Mesothelial cell of epicardium (in vitro differentiated cells): ENCODE data around the gene CAP2. TPM values are rescaled to one million over a fixed set of nuclear protein-coding genes. Genes with fewer than 3 reads are reported as not detected.

Experiments
- DNase-seq, 2 experiments: peaks; one replicate each; pipeline ENCODE4 v3.0.0; 2021; ENCODE audit warnings: low spot score in 2 of 2; ENCODE audit not compliant: unreplicated experiment in 2 of 2
- H3K27ac Mint-ChIP-seq: 2 replicates; pipeline ENCODE4 v1.8.0; 2021; ENCODE audit warnings: mixed read lengths
- H3K27me3 Mint-ChIP-seq: 2 replicates; pipeline ENCODE4 v1.8.0; 2021; ENCODE audit warnings: low read depth, mixed read lengths
- H3K36me3 Mint-ChIP-seq: 2 replicates; pipeline ENCODE4 v1.8.0; 2021; ENCODE audit warnings: mixed read lengths
- H3K4me1 Mint-ChIP-seq: 2 replicates; pipeline ENCODE4 v1.8.0; 2021; ENCODE audit warnings: mixed read lengths
- H3K4me3 Mint-ChIP-seq: 2 replicates; pipeline ENCODE4 v1.8.0; 2021; ENCODE audit warnings: mild to moderate bottlenecking, moderate library complexity, mixed read lengths
- H3K9me3 Mint-ChIP-seq: 2 replicates; pipeline ENCODE4 v1.8.0; 2021; ENCODE audit warnings: mixed read lengths
- total RNA-seq: library from RNA; stranded (reverse); gene quantifications from 3 replicates; pipeline ENCODE4 v1.2.1, GENCODE V29; 2021
- TF ChIP-seq, protein P1 (sequence below): fragments of 200-600 bp; sonication (generic); IDR thresholded peaks from one replicate; pipeline ENCODE4 v1.5.0; 2021; ENCODE audit warnings: antibody characterized with exemption; ENCODE audit not compliant: unreplicated experiment

CAP2 gene
- total RNA-seq, 1 donor from 2014 or later: 15.0 TPM

- peaks cover 3% of the 10 kb centered on the region for H3K4me1 Mint-ChIP-seq
- H3K36me3 Mint-ChIP-seq: peaks cover 15% of the 10 kb centered on the region
- no peak for DNase-seq
- no peak overlapping the region for H3K27ac Mint-ChIP-seq
- H3K4me3 Mint-ChIP-seq: no peak overlapping the region
- TF ChIP-seq, protein P1, sequence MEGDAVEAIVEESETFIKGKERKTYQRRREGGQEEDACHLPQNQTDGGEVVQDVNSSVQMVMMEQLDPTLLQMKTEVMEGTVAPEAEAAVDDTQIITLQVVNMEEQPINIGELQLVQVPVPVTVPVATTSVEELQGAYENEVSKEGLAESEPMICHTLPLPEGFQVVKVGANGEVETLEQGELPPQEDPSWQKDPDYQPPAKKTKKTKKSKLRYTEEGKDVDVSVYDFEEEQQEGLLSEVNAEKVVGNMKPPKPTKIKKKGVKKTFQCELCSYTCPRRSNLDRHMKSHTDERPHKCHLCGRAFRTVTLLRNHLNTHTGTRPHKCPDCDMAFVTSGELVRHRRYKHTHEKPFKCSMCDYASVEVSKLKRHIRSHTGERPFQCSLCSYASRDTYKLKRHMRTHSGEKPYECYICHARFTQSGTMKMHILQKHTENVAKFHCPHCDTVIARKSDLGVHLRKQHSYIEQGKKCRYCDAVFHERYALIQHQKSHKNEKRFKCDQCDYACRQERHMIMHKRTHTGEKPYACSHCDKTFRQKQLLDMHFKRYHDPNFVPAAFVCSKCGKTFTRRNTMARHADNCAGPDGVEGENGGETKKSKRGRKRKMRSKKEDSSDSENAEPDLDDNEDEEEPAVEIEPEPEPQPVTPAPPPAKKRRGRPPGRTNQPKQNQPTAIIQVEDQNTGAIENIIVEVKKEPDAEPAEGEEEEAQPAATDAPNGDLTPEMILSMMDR: no peak
- H3K9me3 Mint-ChIP-seq: no peaks in the 10 kb centered on the region
- H3K27me3 Mint-ChIP-seq: no peaks in the 10 kb centered on the region
Measured at GRCh38 chr6:17504005-17504404, 110.6 kb downstream of the CAP2 start.

GRCh38 chr6:17505062-17505476, 111.7 kb downstream of the CAP2 start:
- no peaks in the 10 kb centered on the region for H3K27me3 Mint-ChIP-seq
- no peak for DNase-seq
- peaks cover 3% of the 10 kb centered on the region for H3K4me1 Mint-ChIP-seq
- H3K27ac Mint-ChIP-seq: no peak overlapping the region
- TF ChIP-seq, protein P1: no peak
- H3K36me3 Mint-ChIP-seq: peaks cover 19% of the 10 kb centered on the region
- no peak overlapping the region for H3K4me3 Mint-ChIP-seq
- no peaks in the 10 kb centered on the region for H3K9me3 Mint-ChIP-seq

DNA sequence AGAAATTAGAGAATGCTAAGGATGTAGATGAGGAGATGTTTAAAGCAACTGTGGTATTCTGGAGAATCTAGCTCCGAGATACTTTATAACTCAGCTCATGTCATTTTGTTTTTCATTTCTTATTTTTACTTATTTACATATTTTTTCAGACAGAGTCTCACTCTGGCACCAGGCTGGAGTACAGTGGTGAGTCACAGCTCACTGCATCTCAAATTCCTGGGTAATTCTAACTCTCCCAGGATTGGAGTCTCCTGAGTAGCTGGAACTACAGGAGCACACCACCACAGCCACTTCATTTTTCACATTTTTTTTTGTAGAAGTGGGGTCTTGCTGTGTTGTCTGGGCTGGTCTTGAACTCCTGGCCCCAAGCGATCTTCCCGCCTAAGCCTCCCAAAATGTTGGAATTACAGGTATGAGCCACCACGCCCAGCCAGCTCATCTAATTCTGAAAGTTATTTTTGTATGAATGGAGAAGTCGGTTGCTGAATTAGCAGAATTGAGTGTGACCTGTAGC, 112.4 kb downstream of the CAP2 start:
- Mint-ChIP-seq H3K4me3 (no peak overlapping the region), H3K27ac (no peak overlapping the region), H3K4me1 (peaks cover 3% of the 10 kb centered on the region), H3K9me3 (no peaks in the 10 kb centered on the region), H3K36me3 (peaks cover 26% of the 10 kb centered on the region), H3K27me3 (no peaks in the 10 kb centered on the region)
- no peak for DNase-seq
- TF ChIP-seq, protein P1: no peak

DNA sequence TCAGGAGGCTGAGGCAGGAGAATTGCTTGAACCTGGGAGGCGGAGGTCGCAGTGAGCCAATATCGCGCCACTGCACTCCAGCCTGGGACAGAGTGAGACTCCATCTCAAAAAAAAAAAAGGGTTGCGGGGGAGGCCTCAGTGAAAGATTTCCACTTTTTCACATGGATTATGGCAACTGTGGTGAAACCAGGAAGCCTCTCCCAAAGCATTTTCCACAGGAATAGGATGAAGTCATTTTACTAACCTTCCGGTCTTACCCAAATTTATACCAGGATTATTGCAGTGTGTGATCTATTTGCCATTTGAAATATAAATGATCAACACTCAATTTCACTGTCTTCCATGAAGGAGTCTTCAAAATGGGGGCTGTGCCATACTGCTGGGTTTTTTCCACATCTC, 113.1 kb downstream of the CAP2 start:
- Mint-ChIP-seq H3K9me3 (no peaks in the 10 kb centered on the region), H3K27me3 (no peaks in the 10 kb centered on the region), H3K4me3 (no peak overlapping the region), H3K4me1 (peaks cover 3% of the 10 kb centered on the region), H3K36me3 (peaks cover 29% of the 10 kb centered on the region), H3K27ac (no peak overlapping the region)
- TF ChIP-seq, protein P1: no peak
- no peak for DNase-seq

- H3K9me3 Mint-ChIP-seq: no peaks in the 10 kb centered on the region
- DNase-seq: no peak
Measured at GRCh38 chr6:17506962-17507361, 113.6 kb downstream of the CAP2 start.

More at GRCh38 chr6:17506962-17507361, 113.6 kb downstream of the CAP2 start:
- H3K4me3 Mint-ChIP-seq: no peak overlapping the region
- TF ChIP-seq, protein P1: no peak
- H3K27me3 Mint-ChIP-seq: no peaks in the 10 kb centered on the region
- no peak overlapping the region for H3K27ac Mint-ChIP-seq
- peaks cover 29% of the 10 kb centered on the region for H3K36me3 Mint-ChIP-seq
- H3K4me1 Mint-ChIP-seq: peaks cover 3% of the 10 kb centered on the region
